Retinal pigment epithelial cell (primary cell): ENCODE data around the gene TTC7B.

ENCODE experiments used
- DNase-seq: peaks from one replicate; pipeline ENCODE4 v3.0.0-alpha.2; 2010; ENCODE audit warnings: low read depth
- H3K4me3 ChIP-seq: 2 replicates; pipeline ENCODE4 v1.5.1; 2011; ENCODE audit warnings: mild to moderate bottlenecking, low read length, control low read depth, moderate library complexity
- TF ChIP-seq, protein P1 (sequence below): conservative IDR thresholded peaks from 2 replicates; pipeline ENCODE4 v1.5.1; 2011; ENCODE audit warnings: low read depth, low read length, control low read depth, inconsistent platforms

TTC7B gene

DNA sequence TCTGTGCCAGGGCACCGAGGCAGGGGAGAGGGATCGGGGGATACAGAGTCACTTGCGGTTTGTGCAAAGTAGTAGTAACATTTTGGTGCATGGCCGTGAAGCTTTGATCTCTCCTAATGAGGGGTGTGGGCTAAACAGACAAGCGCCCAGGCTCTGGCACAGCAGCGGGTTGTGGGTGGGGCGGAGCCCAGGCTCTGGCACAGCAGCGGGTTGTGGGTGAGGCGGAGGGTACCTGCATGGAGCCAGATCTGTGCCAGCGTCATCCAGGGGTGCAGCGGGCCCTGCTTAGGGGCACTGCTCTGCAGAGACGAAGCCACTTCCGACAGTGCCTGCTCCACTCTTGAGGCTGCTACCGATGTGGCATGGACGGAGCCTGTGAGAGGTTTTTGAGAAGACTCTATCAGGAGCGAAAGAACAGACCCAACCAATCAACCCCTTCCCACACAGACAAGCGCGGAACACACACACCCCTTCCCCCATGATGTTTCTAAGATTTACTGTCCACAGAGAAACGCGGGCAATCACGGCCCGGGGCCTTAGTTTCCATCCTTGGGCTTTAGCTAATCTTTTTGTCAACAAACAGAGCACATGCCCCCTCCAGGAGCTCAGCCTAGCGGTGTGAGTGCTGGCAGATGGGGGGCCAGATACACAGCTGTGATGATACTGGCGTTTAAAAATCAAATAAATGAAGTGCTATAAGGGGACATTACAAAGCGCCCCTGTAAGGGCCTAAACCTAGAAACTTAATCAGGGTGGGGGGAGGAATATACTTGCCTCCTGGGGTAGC lies 222.8 kb downstream of the TTC7B start:
- DNase-seq: no peak
- TF ChIP-seq, protein P1, sequence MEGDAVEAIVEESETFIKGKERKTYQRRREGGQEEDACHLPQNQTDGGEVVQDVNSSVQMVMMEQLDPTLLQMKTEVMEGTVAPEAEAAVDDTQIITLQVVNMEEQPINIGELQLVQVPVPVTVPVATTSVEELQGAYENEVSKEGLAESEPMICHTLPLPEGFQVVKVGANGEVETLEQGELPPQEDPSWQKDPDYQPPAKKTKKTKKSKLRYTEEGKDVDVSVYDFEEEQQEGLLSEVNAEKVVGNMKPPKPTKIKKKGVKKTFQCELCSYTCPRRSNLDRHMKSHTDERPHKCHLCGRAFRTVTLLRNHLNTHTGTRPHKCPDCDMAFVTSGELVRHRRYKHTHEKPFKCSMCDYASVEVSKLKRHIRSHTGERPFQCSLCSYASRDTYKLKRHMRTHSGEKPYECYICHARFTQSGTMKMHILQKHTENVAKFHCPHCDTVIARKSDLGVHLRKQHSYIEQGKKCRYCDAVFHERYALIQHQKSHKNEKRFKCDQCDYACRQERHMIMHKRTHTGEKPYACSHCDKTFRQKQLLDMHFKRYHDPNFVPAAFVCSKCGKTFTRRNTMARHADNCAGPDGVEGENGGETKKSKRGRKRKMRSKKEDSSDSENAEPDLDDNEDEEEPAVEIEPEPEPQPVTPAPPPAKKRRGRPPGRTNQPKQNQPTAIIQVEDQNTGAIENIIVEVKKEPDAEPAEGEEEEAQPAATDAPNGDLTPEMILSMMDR: no peak

DNA sequence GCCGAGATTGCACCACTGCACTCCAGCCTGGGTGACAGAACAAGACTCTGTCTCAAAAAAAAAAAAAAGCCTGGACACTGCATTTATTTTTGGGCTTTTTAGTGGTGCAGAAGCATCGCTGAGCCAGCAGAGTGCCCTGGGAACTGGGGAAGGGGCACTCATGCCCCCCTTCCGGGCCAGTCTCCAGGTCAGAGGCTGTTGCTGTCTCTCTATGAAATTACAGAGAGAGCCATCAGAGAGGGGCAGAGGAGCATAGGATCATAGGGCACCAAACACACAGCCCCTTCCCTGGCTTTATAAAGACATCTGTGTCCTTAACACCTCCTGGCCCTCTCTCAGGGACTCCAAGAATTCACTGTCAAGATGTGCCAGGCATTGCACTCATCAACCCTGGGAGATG lies 223.6 kb downstream of the TTC7B start:
- TF ChIP-seq, protein P1: no peak
- no peak overlapping the region for H3K4me3 ChIP-seq
- DNase-seq: no peak

More for the DNA sequence above, 222.8 kb downstream of the TTC7B start:
- H3K4me3 ChIP-seq: no peak overlapping the region

DNA sequence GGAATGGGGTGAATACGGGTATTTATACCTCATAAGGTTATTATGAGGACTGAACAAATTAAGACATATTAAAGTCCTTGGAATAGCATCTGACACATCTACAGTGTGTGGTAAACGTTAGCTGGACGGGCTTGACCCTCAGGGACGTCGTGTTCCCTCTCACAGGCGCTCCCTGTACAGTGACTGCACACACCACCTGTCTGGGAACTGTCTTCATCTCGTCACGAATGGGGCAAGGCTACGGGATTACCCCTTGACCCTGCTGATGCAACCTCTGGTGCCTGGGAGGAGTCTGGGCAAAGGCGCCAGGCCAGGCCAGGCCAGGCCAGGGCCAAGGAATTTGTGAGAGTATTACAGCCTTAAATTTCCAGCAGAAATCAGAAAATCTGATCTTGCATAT lies 228.3 kb downstream of the TTC7B start:
- TF ChIP-seq, protein P1: no peak
- H3K4me3 ChIP-seq: no peak overlapping the region
- DNase-seq: peak; percentile 9

DNA sequence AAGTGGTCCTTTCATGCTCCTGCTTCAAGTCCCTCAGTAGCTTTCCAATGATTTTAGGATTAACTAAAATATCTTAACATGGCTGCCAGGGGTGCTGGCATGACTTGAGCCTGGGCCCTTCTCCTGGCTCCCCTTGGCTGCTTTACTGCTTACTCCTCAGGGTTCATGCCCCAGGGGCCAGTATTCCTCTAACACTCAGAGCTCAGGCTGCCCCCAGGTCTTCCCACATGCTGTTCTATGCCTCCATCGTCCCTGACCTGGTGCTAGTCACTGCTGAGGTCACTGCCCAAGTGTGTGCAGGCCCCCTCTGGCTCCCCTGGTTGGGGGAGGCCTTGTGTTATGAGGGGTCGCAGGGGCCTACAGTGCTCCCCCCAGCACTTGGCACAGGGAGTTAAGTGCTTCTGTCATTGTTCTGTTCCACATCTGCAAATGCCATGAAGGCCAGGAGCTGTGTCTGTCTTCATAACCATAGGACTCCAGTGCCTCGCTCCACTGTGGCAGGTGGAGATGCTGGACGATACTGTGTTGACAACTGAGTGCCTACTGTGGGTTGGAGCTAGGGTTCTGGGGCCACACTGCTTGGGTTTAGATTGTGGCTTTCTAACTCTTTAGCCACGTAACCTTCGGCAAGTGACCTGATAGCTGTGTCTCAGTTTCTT lies 228.8 kb downstream of the TTC7B start:
- no peak overlapping the region for H3K4me3 ChIP-seq
- no peak for DNase-seq
- TF ChIP-seq, protein P1: no peak

DNA sequence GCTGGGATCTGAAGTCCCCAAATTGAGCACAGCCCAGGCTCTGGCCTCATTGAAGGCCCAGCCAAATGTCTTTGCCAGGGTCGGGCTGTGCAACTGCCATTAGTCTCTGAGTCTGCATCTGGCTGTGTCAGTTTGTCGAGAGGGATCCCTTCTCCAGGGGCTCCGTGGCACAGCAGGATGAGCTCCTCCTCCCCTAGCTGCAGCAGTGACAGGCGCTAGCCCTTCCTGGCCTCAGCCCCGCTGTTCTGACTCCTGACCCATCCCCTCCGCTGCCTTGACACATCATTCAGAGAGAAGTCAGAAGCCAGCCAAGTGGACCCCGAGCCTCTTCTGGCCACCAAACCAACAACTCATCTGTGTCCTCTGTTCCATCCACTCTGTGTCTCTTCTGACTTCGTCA lies 231.1 kb downstream of the TTC7B start:
- DNase-seq: no peak
- TF ChIP-seq, protein P1: no peak
- H3K4me3 ChIP-seq: no peak overlapping the region

DNA sequence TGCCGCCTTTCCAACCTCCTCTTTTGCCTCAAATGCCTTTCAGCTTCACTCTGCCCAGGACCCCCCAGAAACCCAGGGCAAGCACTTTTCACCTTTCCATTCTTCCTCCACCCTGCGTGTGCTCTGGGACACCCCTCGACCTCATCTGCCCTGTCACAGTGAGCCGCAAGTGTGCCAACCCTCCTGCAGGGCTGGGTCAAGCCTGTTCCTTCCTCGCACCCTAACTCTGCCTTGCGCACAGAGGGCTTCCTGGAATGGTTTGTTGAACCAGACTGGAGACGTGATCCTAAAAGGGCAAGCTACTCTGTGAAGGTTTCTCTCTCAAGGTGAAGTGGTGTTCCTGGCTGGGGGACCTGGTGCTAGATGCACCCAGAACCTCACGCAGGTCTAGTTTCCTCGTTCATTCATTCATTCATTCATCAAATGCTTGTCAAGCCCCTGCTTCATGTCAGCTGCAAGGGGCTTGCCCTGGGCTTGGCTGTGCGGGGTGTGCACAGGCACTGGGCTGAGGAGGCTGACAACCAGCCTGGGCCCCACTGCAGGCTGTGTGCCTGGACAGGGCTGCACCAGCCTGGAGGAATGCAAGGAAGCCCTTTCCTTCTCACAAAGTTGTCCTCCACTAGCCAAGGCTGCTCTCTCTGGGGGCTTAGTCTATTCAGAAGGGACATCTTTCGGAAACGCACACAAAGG lies 232.2 kb downstream of the TTC7B start:
- DNase-seq: no peak
- H3K4me3 ChIP-seq: no peak overlapping the region
- TF ChIP-seq, protein P1: no peak
